ENCODE data around the gene TJP2. TPM values are rescaled to one million over a fixed set of nuclear protein-coding genes. Genes with fewer than 3 reads are reported as not detected.
"Not testable (repeated sequence)": the region's sequence is repeated elsewhere in the genome, so short reads cannot be mapped to it uniquely, and the experiment has no call there.

TJP2 gene
- total RNA-seq, 1 donor from 2014 or later: 105 TPM

- no peak for DNase-seq (ENCODE audit: low spot score)
These were observed 16.2 kb upstream of the TJP2 start for GRCh38 chr9:69157751-69158466.

GRCh38 chr9:69158471-69158870, 15.6 kb upstream of the TJP2 start:
- DNase-seq (ENCODE audit: low spot score): no peak

GRCh38 chr9:69164573-69164972, 9.5 kb upstream of the TJP2 start:
- DNase-seq (ENCODE audit: low spot score): not testable (repeated sequence)

- DNase-seq (ENCODE audit: low spot score): no peak
These were observed 8.5 kb upstream of the TJP2 start for GRCh38 chr9:69165581-69165980.

- DNase-seq (ENCODE audit: low spot score): no peak
These were observed 5.3 kb upstream of the TJP2 start for GRCh38 chr9:69168709-69169217.

GRCh38 chr9:69170231-69170630, 3.8 kb upstream of the TJP2 start:
- DNase-seq (ENCODE audit: low spot score): no peak

GRCh38 chr9:69171049-69171448, 3.0 kb upstream of the TJP2 start:
- no peak for DNase-seq (ENCODE audit: low spot score)

- no peak for DNase-seq (ENCODE audit: low spot score)
These were observed 2.6 kb upstream of the TJP2 start for GRCh38 chr9:69171517-69171916.

- no peak for DNase-seq (ENCODE audit: low spot score)
These were observed 1.2 kb upstream of the TJP2 start for GRCh38 chr9:69172895-69173294.

- no peak for DNase-seq (ENCODE audit: low spot score)
These were observed 583 bp upstream of the TJP2 start for GRCh38 chr9:69173497-69173890.

GRCh38 chr9:69174616-69175463, 763 bp downstream of the TJP2 start:
- DNase-seq (ENCODE audit: low spot score): no peak

- DNase-seq (ENCODE audit: low spot score): no peak
These were observed 1.4 kb downstream of the TJP2 start for GRCh38 chr9:69175486-69175885.

- DNase-seq (ENCODE audit: low spot score): no peak
These were observed 2.5 kb downstream of the TJP2 start for GRCh38 chr9:69176471-69177171.

GRCh38 chr9:69178583-69179011, 4.5 kb downstream of the TJP2 start:
- no peak for DNase-seq (ENCODE audit: low spot score)

- DNase-seq (ENCODE audit: low spot score): no peak
These were observed 5.0 kb downstream of the TJP2 start for GRCh38 chr9:69179037-69179436.

GRCh38 chr9:69180200-69180599, 6.1 kb downstream of the TJP2 start:
- no peak for DNase-seq (ENCODE audit: low spot score)

GRCh38 chr9:69180670-69181069, 6.6 kb downstream of the TJP2 start:
- DNase-seq (ENCODE audit: low spot score): no peak

GRCh38 chr9:69181908-69182353, 7.9 kb downstream of the TJP2 start:
- no peak for DNase-seq (ENCODE audit: low spot score)

- no peak for DNase-seq (ENCODE audit: low spot score)
These were observed 10.2 kb downstream of the TJP2 start for GRCh38 chr9:69184266-69184665.

GRCh38 chr9:69186841-69187611, 12.9 kb downstream of the TJP2 start:
- DNase-seq (ENCODE audit: low spot score): no peak

GRCh38 chr9:69188975-69189374, 14.9 kb downstream of the TJP2 start:
- DNase-seq (ENCODE audit: low spot score): no peak
